ENCODE data around the gene TEX48.

TEX48 gene, protein sequence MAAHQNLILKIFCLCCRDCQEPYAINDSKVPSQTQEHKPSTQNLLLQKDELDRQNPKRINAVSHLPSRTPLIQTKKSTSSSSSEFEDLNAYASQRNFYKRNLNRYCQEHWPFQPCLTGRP

GRCh38 chr9:114681594-114682332 lies at the start of gene TEX48:
TEX48 (minus strand) TSS chr9:114682192; CDS start chr9:114671723, 10,469 bp downstream.
- DNase-seq (ENCODE audit: low read depth): peak; percentile 81

GRCh38 chr9:114731701-114732100 lies 49.7 kb upstream of the TEX48 start:
- no peak for DNase-seq (ENCODE audit: low read depth)

- no peak for DNase-seq (ENCODE audit: low read depth)
These were observed 47.7 kb upstream of the TEX48 start for GRCh38 chr9:114729706-114730105.

GRCh38 chr9:114725930-114726329 lies 43.9 kb upstream of the TEX48 start:
- DNase-seq (ENCODE audit: low read depth): peak; percentile 28

- no peak for DNase-seq (ENCODE audit: low read depth)
These were observed 42.8 kb upstream of the TEX48 start for GRCh38 chr9:114724744-114725143.

DNA sequence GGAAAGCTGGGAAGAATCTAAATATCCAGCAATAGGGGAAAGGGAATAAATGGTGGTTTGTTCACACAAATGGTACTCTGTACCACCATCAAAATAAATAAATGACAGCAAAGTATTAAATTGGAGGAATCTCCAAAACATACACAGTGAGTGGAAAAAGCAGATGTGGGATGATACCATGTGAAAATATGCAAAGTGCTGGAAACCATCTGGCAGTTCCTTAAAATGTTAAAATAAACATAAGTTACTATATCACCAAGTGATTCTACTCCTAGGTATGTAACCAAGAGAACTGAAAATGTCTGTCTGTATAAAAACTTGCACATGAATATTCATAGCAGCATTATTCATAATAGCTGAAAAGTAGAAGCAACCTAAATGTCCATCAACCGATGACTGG lies 41.9 kb upstream of the TEX48 start:
- peak; percentile 90 for DNase-seq (ENCODE audit: low read depth)

DNA sequence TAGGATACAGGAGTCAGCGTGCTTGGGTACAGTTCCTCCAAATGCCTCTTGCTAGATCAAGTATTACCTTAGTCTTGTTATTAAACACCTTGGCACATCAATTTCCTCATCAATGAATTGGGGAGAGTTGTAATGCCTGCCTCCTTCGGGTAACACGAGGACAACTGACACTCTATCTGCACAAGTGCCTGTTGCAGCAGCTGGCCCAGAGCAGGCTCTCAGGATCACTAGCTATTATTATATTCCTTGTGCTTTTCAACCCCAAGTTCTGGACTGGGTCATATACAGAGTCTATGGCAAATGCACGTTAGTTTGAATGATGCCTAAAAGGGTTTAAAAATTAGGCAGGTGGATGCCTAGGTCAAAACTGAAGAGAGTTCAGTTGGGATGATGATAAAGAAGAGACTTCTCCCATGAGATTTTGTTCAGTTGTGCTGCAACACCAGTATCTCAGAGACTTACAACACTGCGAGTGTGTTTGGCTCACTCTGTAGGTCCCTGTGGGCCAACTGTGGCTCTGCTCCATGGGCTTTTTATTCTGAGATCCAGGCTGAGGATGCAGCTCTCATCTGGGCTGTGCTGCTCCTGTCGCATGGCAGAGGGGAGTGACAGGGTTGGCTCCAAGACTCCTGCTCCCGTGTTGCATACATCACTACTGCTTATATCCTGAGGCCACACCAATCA lies 41.1 kb upstream of the TEX48 start:
- DNase-seq (ENCODE audit: low read depth): no peak

DNA sequence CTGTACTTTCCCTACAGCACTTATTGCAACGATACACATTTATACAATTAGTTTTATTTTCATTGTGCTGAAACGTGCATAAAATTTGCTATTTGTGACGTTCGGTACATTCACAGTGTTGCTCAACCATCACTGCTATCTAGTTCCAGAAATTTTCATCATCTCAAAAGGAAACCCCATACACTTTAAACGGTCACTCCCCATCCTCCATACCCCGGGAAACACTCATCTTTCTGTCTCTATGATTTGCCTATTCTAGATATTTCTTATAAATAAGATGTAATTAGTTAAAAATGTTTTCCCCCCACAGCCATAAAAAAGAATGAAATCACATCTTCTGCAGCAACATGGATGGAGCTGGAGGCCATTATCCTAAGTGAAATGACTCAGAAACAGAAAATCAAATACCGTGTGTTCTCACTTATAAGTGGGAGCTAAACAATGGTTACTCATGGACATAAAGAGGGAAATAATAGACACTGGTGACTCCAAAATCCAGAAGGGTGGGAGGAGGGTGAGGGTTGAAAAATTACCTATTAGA lies 40.2 kb upstream of the TEX48 start:
- peak; percentile 89 for DNase-seq (ENCODE audit: low read depth)

DNA sequence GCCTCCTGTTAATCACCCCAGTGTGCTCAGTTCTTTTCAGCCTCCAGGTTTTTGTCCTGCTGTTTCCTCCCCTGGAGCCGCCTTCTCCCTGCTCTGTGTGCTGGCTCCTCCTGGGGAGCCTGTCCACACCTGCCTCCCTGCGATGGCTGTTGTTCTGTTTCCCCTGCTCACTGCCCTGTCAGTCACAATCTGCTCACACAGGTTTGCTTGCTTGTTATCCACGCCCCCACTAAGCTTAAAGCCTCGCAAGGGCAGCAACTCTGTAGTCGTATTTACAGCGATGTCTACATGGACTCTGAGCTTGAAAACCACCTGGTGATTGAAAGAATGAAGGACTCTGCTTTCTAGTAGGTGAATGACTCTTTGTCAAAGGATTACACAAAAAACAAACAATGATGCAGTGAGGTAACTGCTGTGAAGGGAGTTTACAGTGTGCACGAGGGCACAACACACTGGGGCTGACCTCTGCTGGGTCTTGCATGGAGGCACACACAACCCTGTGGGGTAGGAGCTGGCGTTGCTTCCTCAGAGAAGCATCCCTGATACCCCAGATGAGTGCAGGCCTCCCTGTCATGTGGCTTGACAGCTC lies 39.6 kb upstream of the TEX48 start:
- DNase-seq (ENCODE audit: low read depth): no peak

GRCh38 chr9:114720086-114720676 lies 38.2 kb upstream of the TEX48 start:
- DNase-seq (ENCODE audit: low read depth): peak; percentile 62

- DNase-seq (ENCODE audit: low read depth): no peak
These were observed 37.3 kb upstream of the TEX48 start for GRCh38 chr9:114719290-114719689.

GRCh38 chr9:114718801-114719221 lies 36.8 kb upstream of the TEX48 start:
- no peak for DNase-seq (ENCODE audit: low read depth)

- DNase-seq (ENCODE audit: low read depth): no peak
These were observed 36.0 kb upstream of the TEX48 start for GRCh38 chr9:114717908-114718486.

GRCh38 chr9:114709636-114710035 lies 27.6 kb upstream of the TEX48 start:
- no peak for DNase-seq (ENCODE audit: low read depth)

DNA sequence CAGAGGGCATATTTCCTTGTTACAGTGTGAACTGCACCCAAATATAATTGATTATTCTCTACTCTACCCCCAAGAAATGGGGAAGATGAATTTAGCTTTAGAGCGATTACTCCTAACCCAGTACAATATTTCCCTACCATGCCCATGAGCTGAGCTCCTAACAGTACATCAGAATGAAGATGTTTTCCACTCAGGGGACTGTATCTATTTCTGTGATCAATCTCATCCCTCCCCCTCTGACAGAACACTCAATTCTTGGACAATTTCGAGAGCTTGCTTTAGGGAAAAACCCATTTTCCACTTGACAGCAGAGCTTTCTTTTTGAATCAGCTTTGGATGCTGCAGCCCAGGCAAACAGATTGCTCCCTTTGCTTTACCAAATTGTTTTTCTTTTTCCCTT lies 24.7 kb upstream of the TEX48 start:
- DNase-seq (ENCODE audit: low read depth): no peak

DNA sequence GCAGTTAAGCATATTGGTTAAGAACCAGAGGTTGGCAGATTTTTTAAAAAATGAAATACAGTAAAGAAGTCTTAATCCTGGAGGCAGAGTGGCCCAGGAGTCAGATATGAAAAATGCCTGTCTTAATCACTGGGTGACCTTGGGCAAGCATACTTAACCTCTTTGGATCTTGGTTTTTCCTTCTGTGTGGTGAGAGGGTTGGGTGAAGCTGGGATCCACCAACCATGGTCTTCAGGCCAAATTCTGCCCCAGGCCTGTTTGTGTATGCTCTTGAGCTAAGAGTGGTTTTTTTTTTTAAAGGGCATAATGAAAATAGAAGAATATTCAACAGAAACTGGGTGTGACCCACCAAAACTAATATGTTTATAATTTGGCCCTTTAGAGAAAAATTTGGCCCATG lies 20.0 kb upstream of the TEX48 start:
- no peak for DNase-seq (ENCODE audit: low read depth)

DNA sequence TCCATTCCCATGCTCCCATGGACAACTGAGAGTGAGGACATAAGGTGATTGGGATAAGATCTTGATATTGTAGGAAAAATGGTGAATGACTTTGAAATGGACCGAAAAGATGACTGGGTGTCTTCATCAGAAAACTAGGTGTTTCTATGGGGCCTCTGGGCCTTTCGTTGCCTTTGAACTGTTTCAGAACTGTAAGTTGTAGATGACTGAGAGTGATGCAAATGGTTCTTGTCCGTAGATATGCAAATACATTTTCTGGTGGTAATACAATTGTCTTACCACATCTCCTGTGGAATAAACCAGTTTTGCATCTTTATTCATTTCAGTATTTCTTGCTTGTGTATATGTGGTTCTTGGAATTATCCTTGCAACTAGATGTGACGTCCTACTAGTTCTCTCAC lies 16.0 kb upstream of the TEX48 start:
- DNase-seq (ENCODE audit: low read depth): no peak

DNA sequence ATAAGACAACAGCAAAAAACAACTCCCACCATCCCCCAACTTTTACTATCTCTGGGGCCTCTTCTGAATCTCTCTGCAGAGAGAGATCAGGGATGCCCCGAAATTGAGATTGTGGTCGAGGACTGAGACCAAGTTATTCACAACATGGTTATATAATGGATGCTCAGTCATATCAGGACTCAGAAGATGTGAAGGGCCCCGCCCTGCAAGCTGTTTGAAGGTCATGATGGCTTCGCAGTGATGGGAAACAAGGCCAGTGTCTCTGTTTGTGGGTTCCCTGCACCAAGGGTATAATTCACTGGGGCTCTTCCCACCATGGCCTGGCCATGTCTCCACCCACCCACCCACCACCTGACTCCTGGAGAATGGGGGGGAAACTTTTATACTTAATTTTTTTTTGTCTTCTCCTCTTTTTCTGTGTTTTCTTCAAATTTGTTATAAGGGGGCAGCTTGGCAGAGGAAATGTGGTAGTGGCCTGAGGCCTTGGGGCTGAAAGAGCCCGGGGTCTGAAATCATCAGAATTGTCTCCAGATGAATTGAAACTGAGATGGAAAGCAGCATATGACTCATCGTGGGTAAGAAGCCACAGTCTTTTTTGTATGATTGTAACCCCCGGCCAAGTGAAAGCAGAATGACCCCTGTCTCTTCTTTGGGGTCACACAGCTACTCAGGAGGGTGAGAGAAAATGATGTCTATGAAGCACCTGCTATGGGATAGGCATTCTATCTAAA lies 15.0 kb upstream of the TEX48 start:
- DNase-seq (ENCODE audit: low read depth): peak; percentile 67

DNA sequence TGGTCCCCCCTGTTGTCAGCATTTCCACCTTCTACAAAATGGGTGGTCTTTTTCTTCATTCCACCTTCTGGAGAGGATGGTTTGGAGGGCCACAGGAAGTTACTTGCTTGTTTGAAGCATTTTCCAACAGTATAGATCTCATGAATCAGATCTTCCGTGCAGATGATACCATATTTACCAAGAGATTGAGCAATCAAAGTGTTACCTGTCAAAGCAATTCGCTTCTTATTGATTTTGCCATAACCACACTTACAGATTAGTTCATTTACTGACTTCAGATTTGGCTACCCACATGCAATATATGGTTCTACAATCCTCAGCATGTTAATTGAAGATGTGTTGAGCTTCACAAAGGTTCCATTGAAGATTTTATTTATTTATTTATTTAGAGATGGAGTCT lies 14.0 kb upstream of the TEX48 start:
- DNase-seq (ENCODE audit: low read depth): no peak

DNA sequence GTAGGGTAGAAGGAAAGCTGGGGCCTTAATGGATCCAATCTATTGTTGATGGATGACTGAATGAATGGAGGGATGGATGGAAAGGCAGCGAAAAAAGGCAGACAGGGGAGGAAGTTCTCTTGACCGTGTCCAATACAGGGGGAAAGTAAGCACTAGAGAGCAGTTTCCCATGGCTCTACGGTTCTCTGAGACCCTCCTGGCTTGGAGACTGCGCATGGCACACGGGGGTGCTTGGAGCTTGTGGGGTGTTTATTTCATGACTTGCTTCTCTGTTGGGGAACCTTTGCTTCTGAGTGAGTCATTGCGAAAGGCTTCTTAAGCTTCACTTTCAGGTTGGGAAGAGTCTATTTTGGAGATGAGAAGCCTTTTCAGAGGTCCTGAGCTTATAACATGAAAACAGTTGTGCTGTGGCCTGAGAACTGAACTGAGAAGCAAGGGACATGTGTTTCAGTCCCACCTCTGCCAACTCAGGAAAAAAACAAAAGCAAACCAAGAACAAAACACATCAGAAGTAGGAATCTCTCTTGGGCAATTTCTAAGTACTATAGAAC lies 12.8 kb upstream of the TEX48 start:
- DNase-seq (ENCODE audit: low read depth): no peak

DNA sequence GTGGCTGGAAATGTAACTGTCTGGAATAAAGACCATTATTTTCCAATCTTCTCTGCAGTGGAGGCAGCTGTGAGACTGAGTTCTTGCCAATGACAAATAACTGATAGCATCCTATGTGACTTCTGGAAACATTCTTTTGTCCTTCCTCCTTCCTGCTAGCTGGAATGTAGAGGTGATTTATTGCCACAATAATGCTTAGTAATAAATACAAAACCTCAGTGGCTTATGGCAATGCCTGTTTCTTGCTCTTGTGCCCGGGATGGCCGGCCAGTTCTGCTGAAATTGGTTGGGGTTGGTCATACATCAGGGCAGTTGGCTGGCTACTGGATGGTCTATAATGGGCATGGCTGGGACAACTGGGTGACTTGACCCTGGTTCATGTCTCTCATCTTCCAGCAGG lies 12.2 kb upstream of the TEX48 start:
- DNase-seq (ENCODE audit: low read depth): peak; percentile 70

All from EH (cell line).